SK-N-SH treated with all-trans-retinoic acid at 6 μM for 48 hours (cell line): ENCODE data around the gene ADAMTSL1.

Experiments
- ATAC-seq: fragments of 200-7000 bp; cut with Tn5 transposase; 3 replicates; pipeline ENCODE4 v1.9.1; 2020; ENCODE audit warnings: mild to moderate bottlenecking, moderate library complexity
- ARNTL ChIP-seq: fragments of 450-650 bp; formaldehyde crosslinking; IDR thresholded peaks from 2 replicates; pipeline ENCODE4 v1.5.0; 2020; ENCODE audit warnings: low read depth, mild to moderate bottlenecking, moderate library complexity, borderline replicate concordance
- CSDC2 ChIP-seq: fragments of 250-450 bp; sonication (Bioruptor Pico); IDR thresholded peaks from 2 replicates; pipeline ENCODE4 v1.5.0; 2020; ENCODE audit warnings: mild to moderate bottlenecking, moderate library complexity
- ESRRG ChIP-seq: fragments of 250-450 bp; sonication (Bioruptor Pico); IDR thresholded peaks from 2 replicates; pipeline ENCODE4 v1.6.1; 2021; ENCODE audit warnings: mild to moderate bottlenecking
- GLIS3 ChIP-seq: fragments of 250-450 bp; sonication (Bioruptor Pico); IDR thresholded peaks from 2 replicates; pipeline ENCODE4 v1.5.0; 2020; ENCODE audit warnings: mild to moderate bottlenecking, moderate library complexity
- ISL1 ChIP-seq: fragments of 250-450 bp; sonication (Bioruptor Pico); IDR thresholded peaks from 2 replicates; pipeline ENCODE4 v2.1.2; 2022; ENCODE audit warnings: mild to moderate bottlenecking, moderate library complexity
- OSR1 ChIP-seq: fragments of 250-450 bp; sonication (Bioruptor Pico); IDR thresholded peaks from 2 replicates; pipeline ENCODE4 v1.8.0; 2022; ENCODE audit warnings: moderate library complexity, mild to moderate bottlenecking, inconsistent platforms
- PPARA ChIP-seq: fragments of 250-450 bp; sonication (Bioruptor Pico); IDR thresholded peaks from 2 replicates; pipeline ENCODE4 v1.5.0; 2020; ENCODE audit warnings: mild to moderate bottlenecking, borderline replicate concordance
- RARB ChIP-seq: fragments of 250-450 bp; sonication (Bioruptor Pico); IDR thresholded peaks from 2 replicates; pipeline ENCODE4 v1.8.0; 2021; ENCODE audit warnings: mild to moderate bottlenecking, moderate library complexity
- SNAI2 ChIP-seq: fragments of 250-450 bp; sonication (Bioruptor Pico); IDR thresholded peaks from 2 replicates; pipeline ENCODE4 v1.5.0; 2020; ENCODE audit warnings: mild to moderate bottlenecking, moderate library complexity
- TCF4 ChIP-seq: fragments of 250-450 bp; sonication (Bioruptor Pico); IDR thresholded peaks from 2 replicates; pipeline ENCODE4 v1.8.0; 2021; ENCODE audit warnings: mild to moderate bottlenecking, moderate library complexity, borderline replicate concordance
- TOX ChIP-seq: fragments of 250-450 bp; sonication (Bioruptor Pico); IDR thresholded peaks from 2 replicates; pipeline ENCODE4 v1.8.0; 2021; ENCODE audit warnings: mild to moderate bottlenecking, moderate library complexity, borderline replicate concordance
- ZC3H10 ChIP-seq: fragments of 250-450 bp; sonication (Bioruptor Pico); IDR thresholded peaks from 2 replicates; pipeline ENCODE4 v1.5.1; 2021; ENCODE audit warnings: mild to moderate bottlenecking, moderate library complexity
- ZFP3 ChIP-seq: fragments of 250-450 bp; sonication (Bioruptor Pico); IDR thresholded peaks from 2 replicates; pipeline ENCODE4 v1.5.0; 2020; ENCODE audit warnings: mild to moderate bottlenecking, moderate library complexity
- ZNF565 ChIP-seq: fragments of 450-650 bp; formaldehyde crosslinking; conservative IDR thresholded peaks from 2 replicates; pipeline ENCODE4 v1.5.0; 2020; ENCODE audit warnings: low read depth, mild to moderate bottlenecking, moderate library complexity
- ZNF70 ChIP-seq: fragments of 450-650 bp; formaldehyde crosslinking; IDR thresholded peaks from 2 replicates; pipeline ENCODE4 v1.5.0; 2020; ENCODE audit warnings: mild to moderate bottlenecking, moderate library complexity
- TF ChIP-seq, protein P1 (sequence below): fragments of 250-450 bp; sonication (Bioruptor Pico); IDR thresholded peaks from 2 replicates; pipeline ENCODE4 v1.8.0; 2020; ENCODE audit warnings: mild to moderate bottlenecking, moderate library complexity, borderline replicate concordance
- TF ChIP-seq, protein P2 (sequence below): fragments of 250-450 bp; sonication (Bioruptor Pico); IDR thresholded peaks from 2 replicates; pipeline ENCODE4 v1.8.0; 2021; ENCODE audit warnings: low read depth, mild to moderate bottlenecking, moderate library complexity, borderline replicate concordance
- TF ChIP-seq, protein P3 (sequence below): fragments of 250-450 bp; sonication (Bioruptor Pico); IDR thresholded peaks from 2 replicates; pipeline ENCODE4 v1.5.1; 2020; ENCODE audit warnings: low read depth, mild to moderate bottlenecking, moderate library complexity
- TF ChIP-seq, protein P4 (sequence below): fragments of 250-450 bp; sonication (Bioruptor Pico); IDR thresholded peaks from 2 replicates; pipeline ENCODE4 v1.5.0; 2020; ENCODE audit warnings: mild to moderate bottlenecking, moderate library complexity

The ADAMTSL1 gene

DNA sequence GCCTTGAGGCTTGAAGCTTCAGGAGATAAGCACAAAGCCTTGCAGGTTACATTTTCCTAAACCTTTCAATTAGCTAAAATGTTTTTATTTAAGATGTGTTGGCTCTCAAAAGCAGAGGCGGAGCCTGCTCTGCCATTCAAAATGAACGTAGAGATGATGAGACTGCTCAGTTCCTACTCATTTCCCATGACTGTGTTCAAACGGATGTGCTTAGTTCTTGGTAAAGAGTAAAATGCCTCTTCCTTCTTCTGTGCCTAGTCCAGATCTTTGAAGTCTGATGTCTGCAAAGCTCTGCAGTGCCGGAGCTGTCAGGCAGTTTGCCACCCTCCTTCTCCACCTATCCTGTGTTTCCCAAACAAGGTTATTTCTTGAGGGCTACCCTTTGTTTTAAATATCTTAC is 46.3 kb upstream of the ADAMTSL1 start (continued):
- TF ChIP-seq, protein P1, sequence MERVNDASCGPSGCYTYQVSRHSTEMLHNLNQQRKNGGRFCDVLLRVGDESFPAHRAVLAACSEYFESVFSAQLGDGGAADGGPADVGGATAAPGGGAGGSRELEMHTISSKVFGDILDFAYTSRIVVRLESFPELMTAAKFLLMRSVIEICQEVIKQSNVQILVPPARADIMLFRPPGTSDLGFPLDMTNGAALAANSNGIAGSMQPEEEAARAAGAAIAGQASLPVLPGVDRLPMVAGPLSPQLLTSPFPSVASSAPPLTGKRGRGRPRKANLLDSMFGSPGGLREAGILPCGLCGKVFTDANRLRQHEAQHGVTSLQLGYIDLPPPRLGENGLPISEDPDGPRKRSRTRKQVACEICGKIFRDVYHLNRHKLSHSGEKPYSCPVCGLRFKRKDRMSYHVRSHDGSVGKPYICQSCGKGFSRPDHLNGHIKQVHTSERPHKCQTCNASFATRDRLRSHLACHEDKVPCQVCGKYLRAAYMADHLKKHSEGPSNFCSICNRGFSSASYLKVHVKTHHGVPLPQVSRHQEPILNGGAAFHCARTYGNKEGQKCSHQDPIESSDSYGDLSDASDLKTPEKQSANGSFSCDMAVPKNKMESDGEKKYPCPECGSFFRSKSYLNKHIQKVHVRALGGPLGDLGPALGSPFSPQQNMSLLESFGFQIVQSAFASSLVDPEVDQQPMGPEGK (CRISPR knock-in tag), result no peak

DNA sequence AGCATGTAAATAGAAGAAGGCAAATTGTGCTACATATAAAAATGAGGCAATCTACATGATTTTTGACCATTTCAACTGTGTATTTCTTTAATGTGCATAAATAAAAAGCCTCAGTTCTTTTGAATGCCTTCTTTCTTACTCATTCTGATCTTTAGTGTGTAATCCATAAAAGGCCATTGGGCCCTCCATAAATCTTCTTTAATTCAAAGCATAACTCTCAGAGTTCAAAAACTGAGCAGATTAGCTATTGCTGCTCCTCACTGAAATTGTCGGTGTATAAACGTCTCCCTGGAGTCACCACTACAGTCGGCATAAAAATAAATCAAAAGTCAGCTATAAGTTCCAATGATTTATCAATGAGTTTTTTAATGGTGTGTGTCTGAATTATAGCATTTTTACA is 45.3 kb upstream of the ADAMTSL1 start:
- no peak for TF ChIP-seq CSDC2 (CRISPR knock-in tag)
- ATAC-seq, result peak; percentile 40; the same call in 2 of the 3 replicates

DNA sequence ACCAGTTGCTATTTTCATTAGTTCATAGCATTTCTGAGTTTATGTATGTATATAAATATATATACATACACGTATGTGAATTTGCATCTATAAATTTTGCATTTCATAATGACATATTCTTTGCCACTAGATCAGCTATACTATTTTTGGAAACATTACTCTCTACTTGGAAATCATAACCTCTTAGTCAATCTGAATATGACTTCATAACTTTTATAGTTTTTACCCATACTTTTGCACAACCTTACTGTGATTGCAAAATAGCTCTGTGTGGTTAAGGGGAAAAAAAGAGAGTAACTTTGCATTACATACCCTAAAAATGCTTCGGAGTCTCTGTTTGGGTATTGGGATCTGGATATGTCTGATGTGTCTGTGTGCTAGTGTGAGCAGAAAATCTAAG is 44.9 kb upstream of the ADAMTSL1 start:
- no peak for TF ChIP-seq PPARA (CRISPR knock-in tag)

DNA sequence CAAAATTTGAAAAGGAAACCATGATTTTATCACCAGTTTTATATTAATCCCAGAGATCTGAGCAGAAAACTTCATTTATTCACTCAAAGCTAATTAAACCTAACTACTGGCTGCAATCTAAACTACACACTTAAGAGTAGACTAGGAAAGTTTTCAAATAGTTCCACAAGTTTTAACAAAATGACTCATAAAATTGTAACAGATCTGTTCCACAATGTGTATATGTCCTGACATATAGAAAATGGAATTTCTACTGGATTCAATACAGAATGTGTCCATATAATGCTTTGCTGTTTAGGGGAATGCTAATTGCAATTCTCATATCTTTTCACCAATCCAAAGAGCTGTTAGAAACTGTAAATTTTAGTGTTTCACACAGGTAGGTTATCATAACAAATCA is 40.3 kb upstream of the ADAMTSL1 start:
- no peak for TF ChIP-seq ARNTL
- TF ChIP-seq, protein P2, sequence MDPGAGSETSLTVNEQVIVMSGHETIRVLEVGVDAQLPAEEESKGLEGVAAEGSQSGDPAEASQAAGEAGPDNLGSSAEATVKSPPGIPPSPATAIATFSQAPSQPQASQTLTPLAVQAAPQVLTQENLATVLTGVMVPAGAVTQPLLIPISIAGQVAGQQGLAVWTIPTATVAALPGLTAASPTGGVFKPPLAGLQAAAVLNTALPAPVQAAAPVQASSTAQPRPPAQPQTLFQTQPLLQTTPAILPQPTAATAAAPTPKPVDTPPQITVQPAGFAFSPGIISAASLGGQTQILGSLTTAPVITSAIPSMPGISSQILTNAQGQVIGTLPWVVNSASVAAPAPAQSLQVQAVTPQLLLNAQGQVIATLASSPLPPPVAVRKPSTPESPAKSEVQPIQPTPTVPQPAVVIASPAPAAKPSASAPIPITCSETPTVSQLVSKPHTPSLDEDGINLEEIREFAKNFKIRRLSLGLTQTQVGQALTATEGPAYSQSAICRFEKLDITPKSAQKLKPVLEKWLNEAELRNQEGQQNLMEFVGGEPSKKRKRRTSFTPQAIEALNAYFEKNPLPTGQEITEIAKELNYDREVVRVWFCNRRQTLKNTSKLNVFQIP (CRISPR knock-in tag), result no peak
- no peak for TF ChIP-seq ZC3H10 (CRISPR knock-in tag)
- TF ChIP-seq ZFP3 (CRISPR knock-in tag), result no peak
- TF ChIP-seq TOX (CRISPR knock-in tag), result no peak
- TF ChIP-seq ESRRG (CRISPR knock-in tag), result no peak
- TF ChIP-seq ZNF70 (CRISPR knock-in tag), result no peak
- TF ChIP-seq, protein P3, sequence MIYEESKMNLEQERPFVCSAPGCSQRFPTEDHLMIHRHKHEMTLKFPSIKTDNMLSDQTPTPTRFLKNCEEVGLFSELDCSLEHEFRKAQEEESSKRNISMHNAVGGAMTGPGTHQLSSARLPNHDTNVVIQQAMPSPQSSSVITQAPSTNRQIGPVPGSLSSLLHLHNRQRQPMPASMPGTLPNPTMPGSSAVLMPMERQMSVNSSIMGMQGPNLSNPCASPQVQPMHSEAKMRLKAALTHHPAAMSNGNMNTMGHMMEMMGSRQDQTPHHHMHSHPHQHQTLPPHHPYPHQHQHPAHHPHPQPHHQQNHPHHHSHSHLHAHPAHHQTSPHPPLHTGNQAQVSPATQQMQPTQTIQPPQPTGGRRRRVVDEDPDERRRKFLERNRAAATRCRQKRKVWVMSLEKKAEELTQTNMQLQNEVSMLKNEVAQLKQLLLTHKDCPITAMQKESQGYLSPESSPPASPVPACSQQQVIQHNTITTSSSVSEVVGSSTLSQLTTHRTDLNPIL (CRISPR knock-in tag), result no peak
- no peak for TF ChIP-seq OSR1
- TF ChIP-seq TCF4 (CRISPR knock-in tag), result no peak
- TF ChIP-seq RARB (CRISPR knock-in tag), result no peak
- no peak for TF ChIP-seq SNAI2 (CRISPR knock-in tag)
- TF ChIP-seq, all 23 proteins: peak for 0
- ATAC-seq, result no peak

More for the DNA sequence above, 44.9 kb upstream of the ADAMTSL1 start:
- ATAC-seq, result no peak

DNA sequence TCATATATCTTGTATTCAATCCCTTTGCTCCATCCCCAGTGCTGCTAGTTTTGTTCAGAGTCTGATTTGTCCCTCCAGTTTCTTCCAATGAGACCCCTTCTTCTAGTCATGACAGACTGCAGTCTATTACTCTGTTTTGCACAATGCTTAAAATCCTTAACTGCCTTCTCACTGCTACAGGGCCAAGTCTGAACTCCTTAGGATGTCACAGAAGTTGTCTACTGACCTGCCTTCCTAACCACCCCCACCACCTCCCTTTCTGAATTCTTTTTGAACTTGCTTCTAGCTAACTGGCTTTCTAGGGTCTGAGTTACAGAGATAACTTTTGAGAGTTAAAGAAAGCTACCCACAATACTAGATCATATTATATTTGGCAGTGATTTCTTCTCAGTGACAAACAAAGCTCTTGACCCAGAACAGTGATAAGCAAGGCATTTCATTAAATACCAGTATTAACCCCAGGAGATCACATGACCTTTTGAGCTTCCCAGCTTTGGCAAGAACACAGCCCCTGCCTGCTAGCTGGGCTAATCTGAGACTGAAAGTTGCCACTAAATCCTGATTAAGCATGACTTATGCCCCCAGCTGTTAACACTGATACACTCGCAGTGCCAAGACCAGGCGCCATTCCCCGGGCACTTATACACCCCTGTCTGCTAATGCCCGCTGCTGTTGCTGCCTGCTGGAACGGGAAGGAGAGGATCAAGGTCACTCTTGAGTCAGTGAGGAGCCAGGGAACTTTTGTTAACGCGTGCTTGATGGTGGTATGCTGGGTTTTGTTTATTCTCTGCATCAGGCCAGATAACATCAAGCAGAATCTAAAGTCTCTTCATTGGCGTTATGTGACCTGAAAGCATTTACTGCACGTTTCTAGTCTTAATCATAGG is 36.4 kb upstream of the ADAMTSL1 start:
- TF ChIP-seq ISL1 (CRISPR knock-in tag), result peak; percentile 57
- no peak for TF ChIP-seq ZNF565 (CRISPR knock-in tag)
- TF ChIP-seq, protein P2 (CRISPR knock-in tag), result no peak
- no peak; the same call in 1 of the 2 replicates for TF ChIP-seq ZFP3 (CRISPR knock-in tag)
- no peak for TF ChIP-seq GLIS3 (CRISPR knock-in tag)
- no peak for TF ChIP-seq PPARA (CRISPR knock-in tag)
- TF ChIP-seq, protein P4, sequence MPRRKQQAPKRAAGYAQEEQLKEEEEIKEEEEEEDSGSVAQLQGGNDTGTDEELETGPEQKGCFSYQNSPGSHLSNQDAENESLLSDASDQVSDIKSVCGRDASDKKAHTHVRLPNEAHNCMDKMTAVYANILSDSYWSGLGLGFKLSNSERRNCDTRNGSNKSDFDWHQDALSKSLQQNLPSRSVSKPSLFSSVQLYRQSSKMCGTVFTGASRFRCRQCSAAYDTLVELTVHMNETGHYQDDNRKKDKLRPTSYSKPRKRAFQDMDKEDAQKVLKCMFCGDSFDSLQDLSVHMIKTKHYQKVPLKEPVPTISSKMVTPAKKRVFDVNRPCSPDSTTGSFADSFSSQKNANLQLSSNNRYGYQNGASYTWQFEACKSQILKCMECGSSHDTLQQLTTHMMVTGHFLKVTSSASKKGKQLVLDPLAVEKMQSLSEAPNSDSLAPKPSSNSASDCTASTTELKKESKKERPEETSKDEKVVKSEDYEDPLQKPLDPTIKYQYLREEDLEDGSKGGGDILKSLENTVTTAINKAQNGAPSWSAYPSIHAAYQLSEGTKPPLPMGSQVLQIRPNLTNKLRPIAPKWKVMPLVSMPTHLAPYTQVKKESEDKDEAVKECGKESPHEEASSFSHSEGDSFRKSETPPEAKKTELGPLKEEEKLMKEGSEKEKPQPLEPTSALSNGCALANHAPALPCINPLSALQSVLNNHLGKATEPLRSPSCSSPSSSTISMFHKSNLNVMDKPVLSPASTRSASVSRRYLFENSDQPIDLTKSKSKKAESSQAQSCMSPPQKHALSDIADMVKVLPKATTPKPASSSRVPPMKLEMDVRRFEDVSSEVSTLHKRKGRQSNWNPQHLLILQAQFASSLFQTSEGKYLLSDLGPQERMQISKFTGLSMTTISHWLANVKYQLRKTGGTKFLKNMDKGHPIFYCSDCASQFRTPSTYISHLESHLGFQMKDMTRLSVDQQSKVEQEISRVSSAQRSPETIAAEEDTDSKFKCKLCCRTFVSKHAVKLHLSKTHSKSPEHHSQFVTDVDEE (CRISPR knock-in tag), result no peak
- no peak for TF ChIP-seq SNAI2 (CRISPR knock-in tag)
- peak; percentile 71 for ATAC-seq
